ENCODE data around the gene CNOT8. TPM values are rescaled to one million over a fixed set of nuclear protein-coding genes. Genes with fewer than 3 reads are reported as not detected.
"Not testable (repeated sequence)": the region's sequence is repeated elsewhere in the genome, so short reads cannot be mapped to it uniquely, and the experiment has no call there.

Gene CNOT8
- polyA plus RNA-seq, 1 donor, result 50.7 TPM

DNA sequence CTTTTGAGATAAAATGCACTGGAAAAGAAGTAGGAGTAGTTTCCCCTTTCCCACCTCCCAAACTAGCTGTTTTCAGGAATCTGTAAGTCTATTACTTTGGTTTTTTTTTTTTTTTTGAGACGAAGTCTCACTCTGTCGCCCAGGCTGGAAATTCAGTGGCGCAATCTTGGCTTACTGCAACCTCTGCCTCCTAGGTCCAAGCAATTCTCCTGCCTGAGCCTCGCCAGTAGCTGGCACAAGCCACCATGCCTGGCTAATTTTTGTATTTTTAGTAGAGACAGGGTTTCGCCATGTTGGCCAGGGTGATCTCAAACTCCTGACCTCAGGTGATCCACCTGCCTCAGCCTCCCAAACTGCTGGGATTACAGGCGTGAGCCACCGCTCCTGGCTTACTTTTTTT, 47.2 kb downstream of the CNOT8 start:
- not testable (repeated sequence) for H3K27me3 ChIP-seq (ENCODE audit: control insufficient read depth, insufficient read depth, low read length); H3K27ac ChIP-seq (ENCODE audit: low read length); H3K4me3 ChIP-seq (ENCODE audit: low read length); DNase-seq; H3K9me3 ChIP-seq (ENCODE audit: control insufficient read depth, low read depth, low read length); H3K4me1 ChIP-seq (ENCODE audit: control insufficient read depth, insufficient read depth, low read length)
- H3K36me3 ChIP-seq (ENCODE audit: control insufficient read depth, insufficient read depth, low read length), result peaks cover 61% of the 10 kb centered on the region
- no CpG with 5 or more reads among the region's 7 CpGs for WGBS (ENCODE audit: insufficient coverage, low lambda C conversion rate)

DNA sequence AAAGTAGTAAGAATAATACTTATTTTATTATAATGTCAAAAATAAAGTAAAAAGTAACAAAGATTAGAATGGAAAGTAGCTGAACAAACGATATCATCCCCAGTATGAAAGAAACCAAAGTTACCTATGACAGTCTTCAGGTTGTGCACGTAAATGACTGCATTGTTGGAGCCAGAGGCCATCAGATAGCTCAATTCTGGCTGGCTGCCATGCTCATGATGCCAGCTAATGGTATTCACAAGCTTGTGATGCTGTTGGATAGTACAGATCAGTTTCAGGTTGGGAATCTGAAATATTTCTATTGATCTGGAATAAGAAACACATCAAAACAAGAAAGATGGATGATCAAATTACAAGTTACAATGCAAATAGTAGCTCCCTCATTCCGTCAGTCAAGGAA, 58.4 kb downstream of the CNOT8 start:
- Histone ChIP-seq H3K27me3 (ENCODE audit: control insufficient read depth, insufficient read depth, low read length) (no peaks in the 10 kb centered on the region), H3K36me3 (ENCODE audit: control insufficient read depth, insufficient read depth, low read length) (peaks cover 62% of the 10 kb centered on the region), H3K27ac (ENCODE audit: low read length) (no peak overlapping the region), H3K4me1 (ENCODE audit: control insufficient read depth, insufficient read depth, low read length) (no peaks in the 10 kb centered on the region), H3K9me3 (ENCODE audit: control insufficient read depth, low read depth, low read length) (no peaks in the 10 kb centered on the region), H3K4me3 (ENCODE audit: low read length) (no peak overlapping the region)
- 100% methylated on average over 1 of the region's 3 CpGs for WGBS (ENCODE audit: insufficient coverage, low lambda C conversion rate)
- DNase-seq, result no peak

DNA sequence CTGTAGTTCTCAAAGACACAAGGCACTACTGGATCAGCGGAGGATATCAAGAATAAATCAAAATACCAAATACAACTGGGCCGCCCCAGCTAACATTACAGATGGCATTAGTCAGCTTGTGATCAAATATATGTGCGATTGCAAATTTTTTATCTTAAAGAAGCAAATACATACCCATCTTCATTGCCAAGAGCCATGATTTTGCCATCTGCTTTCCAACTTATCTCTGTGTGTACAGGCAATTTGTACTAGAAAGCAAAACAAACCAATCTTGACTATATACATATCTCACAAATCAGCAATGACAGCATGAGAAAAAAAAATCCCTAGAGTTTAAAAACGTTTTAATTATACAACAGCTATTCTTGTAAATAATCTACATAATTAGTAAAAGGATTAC, 59.3 kb downstream of the CNOT8 start:
- H3K36me3 ChIP-seq (ENCODE audit: control insufficient read depth, insufficient read depth, low read length), result peaks cover 54% of the 10 kb centered on the region

DNA sequence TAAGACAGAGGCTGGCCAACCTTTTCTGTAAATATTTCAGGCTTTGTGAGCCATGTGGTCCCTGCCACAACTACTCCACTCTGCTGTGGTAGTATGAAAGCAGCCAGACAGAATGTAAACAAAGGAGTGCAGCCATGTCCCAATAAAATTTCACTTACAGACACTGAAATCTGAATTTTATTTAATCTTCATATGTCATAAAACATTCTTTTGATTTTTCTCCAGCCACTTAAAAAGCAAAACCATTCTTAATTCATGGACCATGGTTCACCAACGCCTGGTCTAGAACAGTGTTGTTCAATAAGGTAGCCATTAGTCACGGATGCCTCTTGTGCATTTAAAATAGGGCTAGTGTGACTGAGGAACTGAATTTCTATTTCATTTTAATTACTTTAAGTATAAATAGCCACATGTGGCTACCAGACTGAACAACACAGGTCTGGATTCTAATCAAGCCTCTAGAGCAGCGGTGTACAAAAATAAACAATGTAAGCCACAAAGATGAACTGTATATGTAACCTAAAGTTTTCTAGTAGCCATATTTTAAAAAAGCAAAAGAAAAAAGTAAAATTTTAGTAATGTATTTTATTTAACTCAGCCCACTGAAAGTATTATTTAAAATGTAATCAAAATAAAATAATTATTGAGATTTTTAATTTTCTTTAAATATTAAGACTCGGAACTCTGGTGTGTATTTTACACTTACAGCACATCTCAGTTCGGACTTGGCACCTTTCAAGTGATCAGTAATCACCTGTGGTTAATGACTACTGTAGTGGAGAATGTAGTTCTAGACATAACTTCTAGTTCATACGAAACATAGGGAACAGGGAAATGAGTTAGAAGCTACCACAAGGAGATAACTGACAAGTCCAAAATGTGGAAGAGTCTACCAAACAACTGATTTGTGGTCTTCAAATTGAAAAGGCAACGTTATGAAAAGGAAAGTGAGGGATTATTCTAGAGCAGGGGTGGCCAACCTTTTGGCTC, 65.3 kb downstream of the CNOT8 start:
- no peak for DNase-seq
- Histone ChIP-seq H3K27me3 (ENCODE audit: control insufficient read depth, insufficient read depth, low read length) (no peaks in the 10 kb centered on the region), H3K27ac (ENCODE audit: low read length) (no peak overlapping the region), H3K4me1 (ENCODE audit: control insufficient read depth, insufficient read depth, low read length) (no peaks in the 10 kb centered on the region), H3K36me3 (ENCODE audit: control insufficient read depth, insufficient read depth, low read length) (peaks cover 62% of the 10 kb centered on the region), H3K9me3 (ENCODE audit: control insufficient read depth, low read depth, low read length) (no peaks in the 10 kb centered on the region), H3K4me3 (ENCODE audit: low read length) (no peak overlapping the region)
- 100% methylated on average over 2 of the region's 7 CpGs for WGBS (ENCODE audit: insufficient coverage, low lambda C conversion rate)

More for the DNA sequence above, 59.3 kb downstream of the CNOT8 start:
- 83% methylated on average over 2 of the region's 4 CpGs for WGBS (ENCODE audit: insufficient coverage, low lambda C conversion rate)
- H3K27ac ChIP-seq (ENCODE audit: low read length), result no peak overlapping the region
- H3K27me3 ChIP-seq (ENCODE audit: control insufficient read depth, insufficient read depth, low read length), result no peaks in the 10 kb centered on the region
- no peaks in the 10 kb centered on the region for H3K4me1 ChIP-seq (ENCODE audit: control insufficient read depth, insufficient read depth, low read length)
- no peak for DNase-seq
- H3K9me3 ChIP-seq (ENCODE audit: control insufficient read depth, low read depth, low read length), result no peaks in the 10 kb centered on the region
- H3K4me3 ChIP-seq (ENCODE audit: low read length), result no peak overlapping the region

Other genes starting within 250 kb of the CNOT8 start
- 113 TPM for gene LARP1, start 103.2 kb upstream of the CNOT8 start, polyA plus RNA-seq
- 33.0 TPM for gene FAXDC2, start 8.0 kb upstream of the CNOT8 start, polyA plus RNA-seq
- 12.7 TPM for gene GEMIN5, start 79.6 kb downstream of the CNOT8 start, polyA plus RNA-seq
- 35.7 TPM for gene MRPL22, start 82.4 kb downstream of the CNOT8 start, polyA plus RNA-seq
- gene KIF4B, start 155.1 kb downstream of the CNOT8 start, polyA plus RNA-seq, result 0.01 TPM

Measured in large intestine (tissue), 3 donors.